Ascending aorta (tissue), 2 donors: Measurements from ENCODE around the gene RBP3. TPM values are rescaled to one million over a fixed set of nuclear protein-coding genes. Genes with fewer than 3 reads are reported as not detected.

Experiments used
- DNase-seq, 2 donors: peaks; one replicate each; pipeline ENCODE4 v3.0.0-alpha.2; 2019; ENCODE audit warnings: low spot score in 2 of 2
- H3K27ac ChIP-seq, 2 donors: fragments of 200-600 bp; sonication (generic); one replicate each; pipeline ENCODE4 v1.5.1; 2016 to 2017; ENCODE audit warnings: mild to moderate bottlenecking in 1 of 2
- H3K27me3 ChIP-seq: fragments of 200-600 bp; sonication (generic); one replicate; pipeline ENCODE4 v1.5.1; 2017
- H3K36me3 ChIP-seq, 2 donors: fragments of 200-600 bp; sonication (generic); one replicate each; pipeline ENCODE4 v1.5.1; 2016
- H3K4me1 ChIP-seq, 2 donors: fragments of 200-600 bp; sonication (generic); one replicate each; pipeline ENCODE4 v1.5.1; 2016 to 2017; ENCODE audit warnings: mild to moderate bottlenecking in 1 of 2
- H3K4me3 ChIP-seq, 2 donors: fragments of 200-600 bp; sonication (generic); one replicate each; pipeline ENCODE4 v1.5.1; 2016 to 2017; ENCODE audit warnings: mild to moderate bottlenecking in 1 of 2
- H3K9me3 ChIP-seq, 2 donors: fragments of 200-600 bp; sonication (generic); one replicate each; pipeline ENCODE4 v1.5.1; 2016
- intact Hi-C: fragments of 100-400 bp; cut with DNase I; formaldehyde crosslinking; loops from one replicate; pipeline ENCODE4 v1.15.1; 2023
- total RNA-seq: library from RNA; depleted of rRNA; stranded (reverse); fragments of >200 nt; gene quantifications from one replicate; pipeline ENCODE4 v1.1.0, GENCODE V29; 2016
- TF ChIP-seq, protein P1 (sequence below), 3 experiments: fragments of 200-600 bp in 2 of 3; fragments of 450-650 bp in 1 of 3; sonication (generic) in 2 of 3; IDR thresholded peaks; one replicate each; pipeline ENCODE4 v1.5.1; 2016 to 2019; ENCODE audit warnings: antibody characterized with exemption in 3 of 3, mild to moderate bottlenecking in 1 of 3, moderate library complexity in 1 of 3

RBP3 gene
- total RNA-seq, 1 donor from 2014 or later = not detected

- H3K4me3 ChIP-seq = no peak overlapping the region
- no peak overlapping the region for H3K27ac ChIP-seq
- H3K27me3 ChIP-seq = no peaks in the 10 kb centered on the region
- intact Hi-C loops = no loop called here
- H3K36me3 ChIP-seq = no peaks in the 10 kb centered on the region
- H3K4me1 ChIP-seq = no peaks in the 10 kb centered on the region
- TF ChIP-seq, protein P1, sequence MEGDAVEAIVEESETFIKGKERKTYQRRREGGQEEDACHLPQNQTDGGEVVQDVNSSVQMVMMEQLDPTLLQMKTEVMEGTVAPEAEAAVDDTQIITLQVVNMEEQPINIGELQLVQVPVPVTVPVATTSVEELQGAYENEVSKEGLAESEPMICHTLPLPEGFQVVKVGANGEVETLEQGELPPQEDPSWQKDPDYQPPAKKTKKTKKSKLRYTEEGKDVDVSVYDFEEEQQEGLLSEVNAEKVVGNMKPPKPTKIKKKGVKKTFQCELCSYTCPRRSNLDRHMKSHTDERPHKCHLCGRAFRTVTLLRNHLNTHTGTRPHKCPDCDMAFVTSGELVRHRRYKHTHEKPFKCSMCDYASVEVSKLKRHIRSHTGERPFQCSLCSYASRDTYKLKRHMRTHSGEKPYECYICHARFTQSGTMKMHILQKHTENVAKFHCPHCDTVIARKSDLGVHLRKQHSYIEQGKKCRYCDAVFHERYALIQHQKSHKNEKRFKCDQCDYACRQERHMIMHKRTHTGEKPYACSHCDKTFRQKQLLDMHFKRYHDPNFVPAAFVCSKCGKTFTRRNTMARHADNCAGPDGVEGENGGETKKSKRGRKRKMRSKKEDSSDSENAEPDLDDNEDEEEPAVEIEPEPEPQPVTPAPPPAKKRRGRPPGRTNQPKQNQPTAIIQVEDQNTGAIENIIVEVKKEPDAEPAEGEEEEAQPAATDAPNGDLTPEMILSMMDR (IDR thresholded peaks at IDR 0.05) = no peak
- no peaks in the 10 kb centered on the region for H3K9me3 ChIP-seq
- DNase-seq = no peak
Observed at GRCh38 chr10:47330366-47330765, 17.8 kb upstream of the RBP3 start.

DNA sequence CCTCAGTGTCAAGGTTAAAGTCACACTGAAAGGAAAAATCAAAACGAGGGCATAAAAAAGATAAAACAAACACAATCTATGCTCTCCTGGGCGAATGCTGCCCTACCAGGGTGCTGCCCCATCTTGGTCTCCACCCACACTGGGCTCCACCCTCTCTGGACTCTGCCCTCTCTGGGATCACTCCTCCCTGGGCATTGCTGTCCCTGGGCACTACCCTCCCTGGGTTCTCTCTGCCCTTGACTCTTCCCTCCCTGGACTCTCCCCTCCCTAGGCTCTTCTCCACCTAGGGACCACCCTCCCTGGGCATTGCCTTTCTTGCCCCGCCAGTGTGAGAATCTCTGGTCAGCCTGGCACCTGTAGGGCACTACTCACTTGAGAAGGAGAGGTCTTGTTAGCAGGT is 17.4 kb upstream of the RBP3 start:
- no peak overlapping the region for H3K27ac ChIP-seq
- no peaks in the 10 kb centered on the region for H3K4me1 ChIP-seq
- H3K4me3 ChIP-seq = no peak overlapping the region
- no peaks in the 10 kb centered on the region for H3K36me3 ChIP-seq
- no peaks in the 10 kb centered on the region for H3K9me3 ChIP-seq
- DNase-seq = no peak
- TF ChIP-seq, protein P1 (IDR thresholded peaks at IDR 0.05) = no peak
- H3K27me3 ChIP-seq = no peaks in the 10 kb centered on the region
- intact Hi-C loops = no loop called here

- intact Hi-C loops = no loop called here
- Histone ChIP-seq H3K27ac (no peak overlapping the region), H3K4me3 (no peak overlapping the region), H3K27me3 (no peaks in the 10 kb centered on the region), H3K36me3 (no peaks in the 10 kb centered on the region), H3K9me3 (no peaks in the 10 kb centered on the region), H3K4me1 (no peaks in the 10 kb centered on the region)
- TF ChIP-seq, protein P1 (IDR thresholded peaks at IDR 0.05) = no peak
- DNase-seq = no peak
Observed at GRCh38 chr10:47331491-47331890, 16.7 kb upstream of the RBP3 start.

- H3K4me3 ChIP-seq = no peak overlapping the region
- TF ChIP-seq, protein P1 (IDR thresholded peaks at IDR 0.05) = no peak
- H3K36me3 ChIP-seq = no peaks in the 10 kb centered on the region
- DNase-seq = peak in 1 of 2 donors; percentile 25
- no peak overlapping the region for H3K27ac ChIP-seq
- H3K4me1 ChIP-seq = no peaks in the 10 kb centered on the region
- no peaks in the 10 kb centered on the region for H3K9me3 ChIP-seq
- no peaks in the 10 kb centered on the region for H3K27me3 ChIP-seq
- intact Hi-C loops = no loop called here
Observed at GRCh38 chr10:47331954-47332353, 16.2 kb upstream of the RBP3 start.

- intact Hi-C loops = no loop called here
- TF ChIP-seq, protein P1 (IDR thresholded peaks at IDR 0.05) = no peak
- Histone ChIP-seq H3K27ac (no peak overlapping the region), H3K9me3 (no peaks in the 10 kb centered on the region), H3K4me3 (no peak overlapping the region), H3K4me1 (no peaks in the 10 kb centered on the region), H3K36me3 (no peaks in the 10 kb centered on the region), H3K27me3 (no peaks in the 10 kb centered on the region)
- peak in 1 of 2 donors; percentile 38 for DNase-seq
Observed at GRCh38 chr10:47332371-47332770, 15.8 kb upstream of the RBP3 start.

- H3K27me3 ChIP-seq = no peaks in the 10 kb centered on the region
- no peaks in the 10 kb centered on the region for H3K36me3 ChIP-seq
- no peaks in the 10 kb centered on the region for H3K4me1 ChIP-seq
- H3K4me3 ChIP-seq = no peak overlapping the region
- DNase-seq = no peak
- intact Hi-C loops = no loop called here
- H3K9me3 ChIP-seq = no peaks in the 10 kb centered on the region
- TF ChIP-seq, protein P1 (IDR thresholded peaks at IDR 0.05) = no peak
- no peak overlapping the region for H3K27ac ChIP-seq
Observed at GRCh38 chr10:47332946-47333345, 15.2 kb upstream of the RBP3 start.
